Ishikawa (cell line): ENCODE measurements around the gene ZEB2.

Source experiments
- CEBPB ChIP-seq: IDR thresholded peaks from 2 replicates; pipeline ENCODE4 v1.6.1; 2012
- CREB1 ChIP-seq: IDR thresholded peaks from 2 replicates; pipeline ENCODE4 v1.6.1; 2012; ENCODE audit warnings: low read depth
- EGR1 ChIP-seq: IDR thresholded peaks from 2 replicates; pipeline ENCODE4 v1.6.1; 2012
- EP300 ChIP-seq: IDR thresholded peaks from 2 replicates; pipeline ENCODE4 v1.6.1; 2012; ENCODE audit warnings: borderline replicate concordance
- FOXM1 ChIP-seq: IDR thresholded peaks from 2 replicates; pipeline ENCODE4 v1.6.1; 2012; ENCODE audit warnings: low read depth, borderline replicate concordance
- MAX ChIP-seq: IDR thresholded peaks from 2 replicates; pipeline ENCODE4 v1.6.1; 2012
- NFIC ChIP-seq: IDR thresholded peaks from 2 replicates; pipeline ENCODE4 v1.6.1; 2012
- RAD21 ChIP-seq: IDR thresholded peaks from 2 replicates; pipeline ENCODE4 v1.6.1; 2012; ENCODE audit warnings: low read depth
- REST ChIP-seq: IDR thresholded peaks from 2 replicates; pipeline ENCODE4 v1.6.1; 2012; ENCODE audit warnings: low read depth, mild to moderate bottlenecking
- TAF1 ChIP-seq: IDR thresholded peaks from 2 replicates; pipeline ENCODE4 v1.6.1; 2012; ENCODE audit warnings: low read depth, mild to moderate bottlenecking
- TCF12 ChIP-seq: IDR thresholded peaks from 2 replicates; pipeline ENCODE4 v1.6.1; 2012; ENCODE audit warnings: low read depth
- TEAD4 ChIP-seq: IDR thresholded peaks from 2 replicates; pipeline ENCODE4 v1.6.1; 2012
- USF1 ChIP-seq: IDR thresholded peaks from 2 replicates; pipeline ENCODE4 v1.6.1; 2012
- YY1 ChIP-seq: IDR thresholded peaks from 2 replicates; pipeline ENCODE4 v1.6.1; 2012; ENCODE audit warnings: low read depth
- ZBTB7A ChIP-seq: IDR thresholded peaks from 2 replicates; pipeline ENCODE4 v1.6.1; 2012; ENCODE audit warnings: low read depth

The ZEB2 gene

GRCh38 chr2:144515099-144515695, 4.7 kb downstream of the ZEB2 start:
- TF ChIP-seq FOXM1 (no peak), YY1 (no peak), REST (no peak), NFIC (no peak), CEBPB (no peak), ZBTB7A (no peak)

- TF ChIP-seq EGR1 (no peak), TAF1 (no peak), USF1 (no peak), MAX (no peak), RAD21 (no peak), REST (no peak), YY1 (no peak), CEBPB (no peak), EP300 (no peak), ZBTB7A (no peak), TCF12 (no peak), CREB1 (no peak), TEAD4 (no peak), FOXM1 (no peak), NFIC (no peak)
Measured at GRCh38 chr2:144514616-144515091, 5.3 kb downstream of the ZEB2 start.

GRCh38 chr2:144513388-144514101, 6.4 kb downstream of the ZEB2 start:
- TF ChIP-seq MAX, result no peak

GRCh38 chr2:144512891-144513351, 7.0 kb downstream of the ZEB2 start:
- TF ChIP-seq TCF12 (no peak), TEAD4 (no peak), USF1 (no peak), ZBTB7A (no peak), EP300 (no peak), YY1 (no peak), NFIC (no peak), RAD21 (no peak), FOXM1 (no peak), MAX (no peak), TAF1 (no peak), CREB1 (no peak), CEBPB (no peak), REST (no peak), EGR1 (no peak)
